Renal cortical epithelial cell (primary cell): ENCODE results near the gene PRKG1. TPM values are rescaled to one million over a fixed set of nuclear protein-coding genes. Genes with fewer than 3 reads are reported as not detected.
"Not testable (repeated sequence)": the region's sequence is repeated elsewhere in the genome, so short reads cannot be mapped to it uniquely, and the experiment has no call there.

ENCODE experiments used
- DNase-seq: peaks from one replicate; pipeline ENCODE4 v3.0.0-alpha.2; 2011; ENCODE audit warnings: low read depth
- total RNA-seq: library from RNA; depleted of rRNA; stranded (reverse); fragments of >200 nt; gene quantifications from 2 replicates; pipeline ENCODE4 v1.2.3, GENCODE V29; 2014

Gene PRKG1
- total RNA-seq, 1 donor from 2014 or later: 2.3 TPM

DNA sequence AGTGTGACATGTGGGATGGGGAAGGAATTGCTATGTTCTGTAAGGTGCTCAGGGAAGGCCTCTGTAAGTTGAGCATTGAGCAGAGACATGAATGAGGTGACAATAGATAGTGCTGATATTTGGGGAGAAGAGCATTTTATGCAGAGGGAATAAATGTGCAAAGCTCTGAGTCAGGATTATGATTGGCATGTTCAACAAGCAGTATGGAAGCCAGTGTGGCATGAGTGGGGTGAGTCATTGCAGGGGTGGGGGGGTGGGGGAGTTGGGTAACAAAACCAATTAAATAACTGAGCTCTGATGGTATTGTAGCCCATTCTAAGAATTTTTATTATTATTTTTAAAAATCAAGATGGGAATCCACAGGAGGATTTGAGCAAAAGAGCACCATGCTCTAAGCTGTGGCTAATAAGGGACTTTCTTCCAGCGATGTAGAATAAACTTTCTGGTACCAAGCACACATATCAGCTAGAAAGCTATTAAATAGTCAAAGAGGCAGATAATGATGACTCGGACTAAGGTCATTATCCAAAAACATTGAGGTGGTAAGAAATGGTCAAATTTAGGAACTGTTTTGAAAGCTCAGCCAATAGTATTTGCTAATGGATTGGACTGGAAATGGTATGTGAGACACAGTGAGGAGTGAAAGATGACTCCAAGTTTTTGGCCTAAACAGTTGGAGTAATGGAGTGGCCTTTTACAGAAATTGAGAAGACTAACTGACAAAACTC lies 96.4 kb downstream of the PRKG1 start:
- DNase-seq: no peak

DNA sequence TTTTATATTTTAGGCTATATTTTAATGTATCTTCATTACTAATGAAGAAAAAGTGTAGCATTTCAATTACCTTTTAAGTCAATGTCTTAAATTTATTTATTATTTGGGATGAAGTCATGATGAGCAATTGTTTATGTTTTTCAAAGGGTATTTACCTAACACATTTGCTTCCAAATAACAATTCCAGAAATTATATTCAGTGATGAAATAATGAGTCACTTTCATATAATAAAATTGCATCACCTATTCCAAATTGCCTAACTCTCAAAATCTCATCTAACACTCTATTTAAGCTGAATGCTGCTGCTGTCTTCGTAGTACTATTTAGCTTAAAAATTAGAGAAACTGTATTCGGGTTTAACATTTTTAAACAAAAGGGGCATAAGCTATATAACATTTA lies 97.7 kb downstream of the PRKG1 start:
- peak; percentile 12 for DNase-seq

DNA sequence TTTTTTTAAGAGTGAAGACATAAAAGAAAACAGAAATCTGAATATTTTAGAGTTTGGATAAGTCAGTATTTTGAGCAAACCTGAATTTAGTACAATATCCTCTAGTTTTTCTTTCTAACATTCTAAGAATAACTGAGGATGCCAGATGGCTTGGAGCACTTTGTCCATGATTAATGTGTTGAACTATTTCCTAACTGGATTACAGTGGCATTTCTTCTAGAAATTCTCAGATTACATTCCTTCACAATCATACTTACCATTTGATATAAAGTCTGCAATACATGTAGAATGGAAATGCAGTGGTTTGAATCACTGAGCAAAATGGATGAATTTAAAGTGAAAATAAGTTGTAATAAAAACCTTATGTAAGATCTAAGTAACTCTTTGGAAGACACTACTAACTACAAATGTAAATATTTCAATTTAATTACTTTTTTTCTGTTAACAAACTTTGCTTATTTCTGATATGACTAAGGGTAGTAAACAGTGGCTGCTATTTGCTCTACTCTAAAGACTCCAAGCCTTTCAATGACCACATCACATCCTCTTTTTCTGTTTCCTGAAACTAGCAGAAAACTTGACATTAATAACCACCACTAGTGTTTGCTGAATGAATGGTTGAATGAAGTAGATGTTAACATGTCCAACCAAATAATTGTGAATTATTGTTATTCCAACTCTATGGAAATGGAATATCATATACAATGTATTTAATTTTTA lies 102.8 kb downstream of the PRKG1 start:
- no peak for DNase-seq

GRCh38 chr10:51178634-51179033 lies 104.3 kb downstream of the PRKG1 start:
- DNase-seq: no peak

DNA sequence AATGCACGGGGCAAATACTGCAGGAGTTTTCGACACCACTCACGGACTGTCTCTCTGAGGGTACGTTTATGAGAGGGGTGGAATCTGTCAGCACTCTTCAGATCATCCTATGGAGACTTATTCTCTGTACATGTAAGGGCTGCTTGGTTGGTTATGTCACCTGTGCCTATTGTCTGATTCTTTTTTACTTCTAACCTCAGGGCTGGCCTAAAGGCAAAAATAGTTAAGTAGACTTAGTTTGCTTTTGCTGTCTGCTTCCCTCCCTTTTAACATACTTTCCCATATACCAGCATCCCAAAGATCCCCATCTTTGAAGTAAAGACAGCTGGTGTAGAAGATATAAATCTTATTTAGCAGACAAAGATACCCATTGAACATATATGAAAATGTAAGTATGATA lies 105.9 kb downstream of the PRKG1 start:
- no peak for DNase-seq

DNA sequence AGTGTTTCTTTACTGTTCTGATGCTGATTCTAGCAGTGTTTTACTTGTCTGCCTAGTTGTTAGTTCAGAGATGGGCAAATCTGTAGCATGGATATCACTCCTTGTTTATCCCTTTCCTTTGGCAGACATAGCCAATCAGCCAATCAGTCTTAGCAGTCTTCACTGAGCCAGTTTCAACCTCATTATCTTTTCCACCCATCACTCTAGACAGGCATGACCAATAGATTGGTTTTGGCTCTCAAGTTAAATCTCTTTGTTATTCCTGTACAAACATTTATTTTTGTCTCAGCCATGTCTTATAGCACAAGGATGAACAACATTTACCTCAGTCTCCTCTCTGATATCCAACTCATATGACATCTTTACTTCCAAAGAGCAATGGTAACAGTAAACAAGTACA lies 109.5 kb downstream of the PRKG1 start:
- DNase-seq: no peak

- DNase-seq: no peak
Measured at GRCh38 chr10:51186361-51186760, 112.1 kb downstream of the PRKG1 start.

DNA sequence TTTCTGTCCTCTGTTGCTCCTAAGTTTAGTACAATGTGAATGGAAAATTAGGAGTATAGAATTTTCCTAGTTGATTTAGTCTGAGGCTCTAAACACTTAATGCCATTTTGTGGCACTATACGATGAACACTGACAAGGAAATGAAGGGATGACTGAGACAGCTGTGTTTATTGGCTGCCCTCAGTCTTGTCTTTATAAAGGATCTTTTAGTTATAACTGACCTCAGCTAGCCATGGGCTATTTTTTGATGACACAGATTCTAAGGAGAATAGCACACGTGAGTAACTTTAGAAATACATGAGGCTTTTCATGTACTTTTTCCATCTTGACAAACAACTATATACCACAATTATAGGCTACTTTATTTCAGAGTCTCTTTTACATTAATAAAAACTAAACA lies 113.7 kb downstream of the PRKG1 start:
- no peak for DNase-seq

DNA sequence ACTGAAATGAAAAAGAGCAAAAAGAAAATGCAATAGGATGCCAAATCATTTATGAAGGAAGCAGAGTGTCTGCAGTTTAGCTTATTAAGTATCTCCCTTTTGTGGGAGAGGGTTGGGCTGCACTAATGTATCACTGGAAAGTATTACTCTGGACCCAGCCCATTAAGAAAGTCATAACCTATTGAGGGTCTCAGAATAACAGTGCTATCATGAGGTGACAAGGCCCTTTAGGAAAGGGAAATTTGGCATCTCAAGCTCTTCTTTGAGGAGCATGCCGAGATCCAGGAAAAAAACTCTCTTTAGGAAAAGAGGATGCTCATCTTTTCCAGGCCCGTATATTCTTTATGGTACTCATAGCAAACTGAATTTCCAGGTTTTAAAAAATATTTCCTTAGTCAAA lies 114.6 kb downstream of the PRKG1 start:
- no peak for DNase-seq

DNA sequence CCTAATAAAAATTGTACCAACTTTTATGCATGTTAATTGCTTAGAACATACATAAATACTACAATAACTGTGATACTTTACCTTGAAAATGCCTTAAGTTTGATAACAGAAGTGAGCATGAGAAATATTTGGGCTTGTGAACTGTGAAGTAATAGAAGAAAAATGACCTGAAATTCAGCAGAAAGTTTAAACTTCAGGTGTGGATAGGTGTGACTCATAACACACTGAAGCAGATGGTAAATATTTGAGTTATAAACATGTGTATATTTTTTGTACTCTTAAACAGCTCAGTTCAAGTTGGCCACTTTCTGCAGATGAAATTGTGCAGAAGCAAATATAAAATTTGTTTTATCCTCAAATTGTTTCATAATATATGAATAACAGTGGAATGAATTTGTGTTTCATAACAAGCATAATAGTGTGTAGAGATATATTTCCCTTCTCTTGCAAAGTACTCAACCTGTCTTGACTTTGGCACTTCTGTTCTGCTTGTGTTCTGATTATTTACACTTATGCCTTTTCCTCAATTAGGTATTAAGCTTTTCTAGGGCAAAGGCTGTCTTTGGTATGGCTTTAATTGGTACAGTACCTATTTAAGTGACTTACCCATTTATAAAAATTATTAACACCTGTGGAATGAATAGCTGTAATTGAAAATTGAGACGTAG lies 122.4 kb downstream of the PRKG1 start:
- DNase-seq: no peak

GRCh38 chr10:51198170-51198569 lies 123.9 kb downstream of the PRKG1 start:
- no peak for DNase-seq

GRCh38 chr10:51201947-51202346 lies 127.7 kb downstream of the PRKG1 start:
- no peak for DNase-seq

DNA sequence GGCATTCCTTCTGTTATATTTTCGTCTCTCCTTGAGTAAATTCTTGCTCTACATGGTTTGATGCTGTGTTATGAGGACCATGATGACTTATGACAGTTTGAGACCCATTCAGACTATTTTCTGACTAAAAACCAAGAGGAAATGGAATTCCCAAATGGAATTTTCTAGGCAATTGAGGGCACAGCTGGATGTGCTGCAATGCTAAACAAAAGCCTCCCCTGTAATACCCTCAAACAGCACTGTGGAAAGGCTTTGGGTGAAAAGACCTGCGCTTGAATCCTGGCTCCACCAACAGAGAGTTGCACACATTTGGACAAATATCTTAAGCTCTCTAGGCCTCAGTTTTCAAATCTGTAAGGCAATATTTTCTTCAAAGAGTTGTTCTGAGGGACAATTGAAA lies 129.1 kb downstream of the PRKG1 start:
- DNase-seq: no peak

GRCh38 chr10:51204066-51204465 lies 129.8 kb downstream of the PRKG1 start:
- no peak for DNase-seq

DNA sequence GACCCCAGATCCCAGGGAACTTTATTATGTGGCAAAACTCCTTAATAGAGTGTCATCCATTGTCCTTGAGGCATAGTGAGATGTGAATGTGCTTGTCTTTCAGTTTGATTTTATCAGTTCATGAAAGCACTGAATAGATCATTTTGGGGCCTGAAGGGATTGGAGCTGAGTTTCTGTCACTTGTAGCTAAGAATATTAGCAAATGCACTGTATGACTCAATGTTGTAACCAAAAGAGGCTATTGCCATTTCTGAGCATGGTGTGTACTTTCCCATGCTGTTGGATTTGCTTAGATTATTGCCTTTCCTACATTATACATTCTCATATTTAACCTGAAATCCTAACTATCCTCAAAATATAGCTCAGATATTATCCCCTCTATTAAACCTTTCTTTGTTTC lies 130.4 kb downstream of the PRKG1 start:
- DNase-seq: no peak

- no peak for DNase-seq
Measured at GRCh38 chr10:51206500-51206899, 132.2 kb downstream of the PRKG1 start.

GRCh38 chr10:51212937-51213336 lies 138.7 kb downstream of the PRKG1 start:
- not testable (repeated sequence) for DNase-seq

GRCh38 chr10:51214207-51215196 lies 140.2 kb downstream of the PRKG1 start:
- DNase-seq: no peak

DNA sequence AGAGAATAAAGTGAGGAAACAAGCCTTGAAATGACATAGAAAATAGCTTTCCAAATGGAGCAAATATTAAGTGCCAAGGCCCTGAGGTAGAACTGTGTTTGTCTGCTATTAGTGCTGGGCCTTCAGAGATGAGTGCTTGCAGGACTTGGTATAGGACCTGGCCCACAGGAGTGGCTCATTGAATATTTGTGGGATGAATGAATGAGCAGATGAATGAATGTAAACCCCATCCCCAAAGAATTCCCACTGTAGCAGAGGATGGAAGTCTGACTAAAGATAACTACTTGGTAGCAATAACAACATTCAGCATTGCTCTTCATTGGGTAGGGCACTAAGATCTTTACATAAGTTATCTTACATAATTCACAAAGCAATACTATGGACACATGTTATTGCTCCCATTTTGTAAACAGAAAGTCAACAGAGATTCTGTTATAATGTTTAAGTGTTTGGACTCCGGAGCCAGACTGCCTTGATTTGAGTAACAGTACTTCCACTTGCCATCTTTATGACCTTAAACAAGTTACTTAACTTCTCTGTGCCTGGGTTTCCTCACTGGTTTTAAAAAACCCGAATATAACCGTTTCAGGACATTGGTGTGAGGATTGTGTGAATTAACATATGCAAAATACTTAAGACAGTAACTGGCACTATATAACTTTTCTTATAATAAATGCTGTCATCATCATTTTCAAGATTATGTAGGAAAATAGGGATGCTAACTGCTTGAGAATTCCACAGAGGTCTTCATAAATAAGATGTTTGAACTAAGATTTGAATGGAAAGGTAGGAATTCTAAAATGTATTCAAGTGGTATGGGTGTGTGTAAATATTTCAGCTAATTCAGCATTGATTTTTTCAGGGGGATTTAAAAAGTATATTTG lies 141.9 kb downstream of the PRKG1 start:
- no peak for DNase-seq

DNA sequence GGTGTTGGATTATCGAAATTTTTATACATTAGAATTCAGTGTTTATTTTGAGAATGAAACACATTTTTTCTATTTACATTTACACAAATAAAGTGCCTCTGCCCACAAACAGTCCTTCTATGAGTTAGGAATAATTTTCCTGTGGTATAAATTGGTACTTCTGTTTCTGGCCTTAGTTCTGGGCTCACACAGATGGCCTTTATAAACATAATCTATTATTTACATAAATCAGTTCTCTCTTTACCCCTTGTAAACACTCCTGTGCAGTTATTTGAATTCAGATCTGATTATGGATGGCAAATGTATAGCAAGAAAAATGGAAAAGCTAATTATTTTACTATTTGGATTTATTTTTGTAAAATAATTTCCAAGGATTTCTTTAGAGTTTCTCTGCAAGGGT lies 143.2 kb downstream of the PRKG1 start:
- no peak for DNase-seq

GRCh38 chr10:51224671-51225161 lies 150.4 kb downstream of the PRKG1 start:
- DNase-seq: no peak
